ENCODE measurements around the gene FBXW11. TPM values are rescaled to one million over a fixed set of nuclear protein-coding genes. Genes with fewer than 3 reads are reported as not detected.

The FBXW11 gene
- polyA plus RNA-seq, 1 donor (not counting 4 experiments of a cell fraction or from before 2014, with no cell fraction given), result 48.4 TPM

DNA sequence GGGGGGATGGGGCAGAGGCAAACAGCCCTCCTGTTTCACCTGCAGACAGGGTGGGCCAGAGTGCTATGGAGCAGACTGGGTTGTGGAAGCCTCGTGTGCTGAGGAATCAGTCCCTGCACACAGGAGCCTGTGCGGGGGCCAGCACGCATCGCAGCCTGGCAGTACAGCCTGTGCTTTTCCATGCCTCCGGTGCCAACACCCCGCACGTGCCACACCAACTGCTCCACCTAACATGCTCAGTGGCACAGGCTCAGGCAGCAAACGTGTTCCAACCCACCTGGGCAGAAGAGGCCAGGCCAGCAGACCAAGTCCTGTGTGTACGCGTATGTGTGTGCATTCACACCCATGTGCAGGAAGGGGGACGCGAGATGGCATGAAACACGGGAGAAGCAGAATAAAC lies 37.4 kb upstream of the FBXW11 start:
- Histone ChIP-seq H3K36me3 (ENCODE audit: control insufficient read depth in 2 of 2, extremely low read depth in 1 of 2, insufficient read depth in 2 of 2, low read length in 2 of 2) (peaks cover 17 to 19% of the 10 kb centered on the region in 2 experiments), H3K27ac (ENCODE audit: control insufficient read depth, insufficient read depth, low read length) (no peak overlapping the region), H4K20me1 (ENCODE audit: control insufficient read depth, extremely low read depth, insufficient read depth, low read length) (no peaks in the 10 kb centered on the region), H3K9me3 (ENCODE audit: control insufficient read depth, low read depth, low read length) (no peaks in the 10 kb centered on the region), H3K4me1 (ENCODE audit: control insufficient read depth, extremely low read depth, insufficient read depth, low read length) (no peaks in the 10 kb centered on the region), H2AFZ (ENCODE audit: control insufficient read depth, low read length) (no peak overlapping the region), H3K27me3 (ENCODE audit: control insufficient read depth, extremely low read depth, insufficient read depth, low read length) (no peaks in the 10 kb centered on the region), H3K79me2 (ENCODE audit: control insufficient read depth, insufficient read depth, low read length) (no peaks in the 10 kb centered on the region), H3K9me1 (ENCODE audit: control insufficient read depth, extremely low read depth, insufficient read depth, low read length) (no peaks in the 10 kb centered on the region), H3K4me2 (ENCODE audit: control insufficient read depth, extremely low read depth, insufficient read depth, low read depth, low read length) (no peak overlapping the region), H3K9ac (ENCODE audit: control insufficient read depth, extremely low read depth, insufficient read depth, low read length) (no peak overlapping the region), H3K4me3 (ENCODE audit: control insufficient read depth in 2 of 3, extremely low read depth in 1 of 3, insufficient read depth in 2 of 3, low read depth in 1 of 3, low read length in 3 of 3) (no peak overlapping the region)
- no peak for FAIRE-seq
- dilution Hi-C loops (cut with MboI; ENCODE audit: extremely low pct_ligation_motif_present, low sequenced_read_pairs), result no loop called here
- TF ChIP-seq CTCF (optimal IDR thresholded peaks at IDR 0.05 in 1 of 3, IDR thresholded peaks at IDR 0.05 in 1 of 3, conservative IDR thresholded peaks at IDR 0.05 in 1 of 3; ENCODE audit: extremely low read depth in 1 of 3, insufficient read depth in 2 of 3, low read length in 3 of 3), result no peak
- no peak for TF ChIP-seq EZH2 (IDR thresholded peaks at IDR 0.05; ENCODE audit: low read length)
- DNase-seq (ENCODE audit: low read depth, low spot score), result no peak

- H3K4me3 ChIP-seq (ENCODE audit: control insufficient read depth in 2 of 3, extremely low read depth in 1 of 3, insufficient read depth in 2 of 3, low read depth in 1 of 3, low read length in 3 of 3), result no peak overlapping the region
- FAIRE-seq, result no peak
- TF ChIP-seq EZH2 (IDR thresholded peaks at IDR 0.05; ENCODE audit: low read length) (no peak), CTCF (optimal IDR thresholded peaks at IDR 0.05 in 1 of 3, IDR thresholded peaks at IDR 0.05 in 1 of 3, conservative IDR thresholded peaks at IDR 0.05 in 1 of 3; ENCODE audit: extremely low read depth in 1 of 3, insufficient read depth in 2 of 3, low read length in 3 of 3) (no peak)
- no peak overlapping the region for H3K9ac ChIP-seq (ENCODE audit: control insufficient read depth, extremely low read depth, insufficient read depth, low read length)
- no peaks in the 10 kb centered on the region for H3K4me1 ChIP-seq (ENCODE audit: control insufficient read depth, extremely low read depth, insufficient read depth, low read length)
- no peaks in the 10 kb centered on the region for H4K20me1 ChIP-seq (ENCODE audit: control insufficient read depth, extremely low read depth, insufficient read depth, low read length)
- H3K79me2 ChIP-seq (ENCODE audit: control insufficient read depth, insufficient read depth, low read length), result no peaks in the 10 kb centered on the region
- no peaks in the 10 kb centered on the region for H3K9me3 ChIP-seq (ENCODE audit: control insufficient read depth, low read depth, low read length)
- no peak overlapping the region for H2AFZ ChIP-seq (ENCODE audit: control insufficient read depth, low read length)
- H3K4me2 ChIP-seq (ENCODE audit: control insufficient read depth, extremely low read depth, insufficient read depth, low read depth, low read length), result no peak overlapping the region
- no peak overlapping the region for H3K27ac ChIP-seq (ENCODE audit: control insufficient read depth, insufficient read depth, low read length)
- H3K9me1 ChIP-seq (ENCODE audit: control insufficient read depth, extremely low read depth, insufficient read depth, low read length), result no peaks in the 10 kb centered on the region
- dilution Hi-C loops (cut with MboI; ENCODE audit: extremely low pct_ligation_motif_present, low sequenced_read_pairs), result no loop called here
- no peak for DNase-seq (ENCODE audit: low read depth, low spot score)
- no peaks in the 10 kb centered on the region for H3K27me3 ChIP-seq (ENCODE audit: control insufficient read depth, extremely low read depth, insufficient read depth, low read length)
- peaks cover 13% of the 10 kb centered on the region in 2 experiments for H3K36me3 ChIP-seq (ENCODE audit: control insufficient read depth in 2 of 2, extremely low read depth in 1 of 2, insufficient read depth in 2 of 2, low read length in 2 of 2)
Measured at GRCh38 chr5:172042183-172042582, 35.7 kb upstream of the FBXW11 start.

Data from keratinocyte (primary cell).